H1 (cell line): ENCODE results near the gene ERGIC2.
A peak's percentile ranks its signal among the peaks of the same experiment; 100 is the strongest.

Experiments used
- BACH1 ChIP-seq: IDR thresholded peaks from 2 replicates; pipeline ENCODE4 v1.6.1; 2012; ENCODE audit warnings: low read length, improper control_type of control experiment
- BRCA1 ChIP-seq: IDR thresholded peaks from 2 replicates; pipeline ENCODE4 v1.6.1; 2012; ENCODE audit warnings: low read depth, low read length, improper control_type of control experiment
- CBX5 ChIP-seq: fragments of 300-800, 300-1000 bp; sonication (generic); IDR thresholded peaks from 2 replicates; pipeline ENCODE4 v1.7.1; 2016; ENCODE audit warnings: antibody characterized with exemption, low read length, low read depth
- CEBPB ChIP-seq: IDR thresholded peaks from 2 replicates; pipeline ENCODE4 v1.6.1; 2012; ENCODE audit warnings: low read depth, low read length
- CREB1 ChIP-seq: IDR thresholded peaks from 2 replicates; pipeline ENCODE4 v1.6.1; 2012; ENCODE audit warnings: inconsistent platforms
- CTCF ChIP-seq, 3 experiments: IDR thresholded peaks; 1 replicate in 2 of 3; 2 replicates in 1 of 3; pipeline versions ENCODE4 v1.5.1 to v1.6.1; 2011; ENCODE audit warnings: low read length in 3 of 3, mild to moderate bottlenecking in 3 of 3, inconsistent platforms in 2 of 3, low read depth in 1 of 3, moderate library complexity in 1 of 3; ENCODE audit not compliant: insufficient read depth in 1 of 3; ENCODE audit errors: control extremely low read depth in 1 of 3
- HDAC6 ChIP-seq: IDR thresholded peaks from one replicate; pipeline ENCODE4 v1.7.1; 2012; ENCODE audit warnings: low read depth, mild to moderate bottlenecking, inconsistent platforms, low read length, moderate library complexity
- JUN ChIP-seq: IDR thresholded peaks from 2 replicates; pipeline ENCODE4 v1.6.1; 2011; ENCODE audit warnings: low read depth, mild to moderate bottlenecking, improper control_type of control experiment, low read length
- PHF8 ChIP-seq: fragments of 200-600 bp; sonication (generic); conservative IDR thresholded peaks from 2 replicates; pipeline ENCODE4 v1.7.1; 2012; ENCODE audit warnings: low read depth, mild to moderate bottlenecking, inconsistent platforms, low read length, moderate library complexity
- POLR2A ChIP-seq, 2 experiments: IDR thresholded peaks; 1 replicate in 1 of 2; 2 replicates in 1 of 2; pipeline ENCODE4 v1.6.1; 2011; ENCODE audit warnings: low read depth in 2 of 2, low read length in 2 of 2, mild to moderate bottlenecking in 2 of 2; ENCODE audit errors: control extremely low read depth in 1 of 2
- RXRA ChIP-seq: IDR thresholded peaks from 2 replicates; pipeline ENCODE4 v1.6.1; 2011; ENCODE audit warnings: low read depth, mild to moderate bottlenecking, low read length, moderate library complexity; ENCODE audit not compliant: insufficient read depth
- SP1 ChIP-seq: IDR thresholded peaks from 2 replicates; pipeline ENCODE4 v1.6.1; 2011; ENCODE audit warnings: low read depth, low read length
- TBP ChIP-seq: IDR thresholded peaks from 2 replicates; pipeline ENCODE4 v1.6.1; 2011; ENCODE audit warnings: low read depth, low read length, improper control_type of control experiment

- TF ChIP-seq JUN (no peak), POLR2A (IDR thresholded peaks at IDR 0.05; ENCODE audit: control extremely low read depth in 1 of 2, low read depth in 2 of 2, low read length in 2 of 2) (no peak), CEBPB (no peak), PHF8 (no peak), CTCF (IDR thresholded peaks at IDR 0.05; ENCODE audit: control extremely low read depth in 1 of 3, insufficient read depth in 1 of 3, low read depth in 1 of 3, low read length in 3 of 3) (peak in 2 of 3 experiments; percentile 36 to 56; a peak in 2 of 4 replicates), TBP (no peak), CBX5 (no peak), RXRA (no peak), HDAC6 (no peak), BRCA1 (no peak), BACH1 (no peak), SP1 (no peak), CREB1 (no peak)
These were observed 47.0 kb upstream of the ERGIC2 start for GRCh38 chr12:29427964-29428363.
